HUDEP-2 (cell line): ENCODE data around the gene TSEN2.
A peak's percentile ranks its signal among the peaks of the same experiment; 100 is the strongest.

Experiments
- DNase-seq, 76 experiments: peaks; one replicate each; lab custom pipeline; 2025; ENCODE audit not compliant: unreplicated experiment in 76 of 76; lab: John Stamatoyannopoulos, UW

Gene TSEN2

GRCh38 chr3:12544652-12545472 is 60.6 kb downstream of the TSEN2 start:
- DNase-seq = no peak

GRCh38 chr3:12545473-12545791 is 61.2 kb downstream of the TSEN2 start, which contains the start of gene MKRN2OS:
Gene MKRN2OS (minus strand): TSS chr3:12545499. CDS start chr3:12545464, 35 bp downstream.
- DNase-seq = no peak

GRCh38 chr3:12549971-12550760 is 65.9 kb downstream of the TSEN2 start:
- DNase-seq = no peak

GRCh38 chr3:12553921-12554391 is 69.7 kb downstream of the TSEN2 start:
- peak in 56 of 76 experiments; percentile 6 to 62 (median 30) for DNase-seq

GRCh38 chr3:12556314-12556689 is 72.0 kb downstream of the TSEN2 start:
- peak in 2 of 76 experiments; percentile 21 to 33 for DNase-seq

GRCh38 chr3:12556690-12557472 is 72.6 kb downstream of the TSEN2 start, which contains the start of gene MKRN2:
Gene MKRN2 (plus strand): TSS chr3:12557087. CDS start chr3:12557151, 64 bp downstream.
- DNase-seq = peak in 75 of 76 experiments; percentile 29 to 90 (median 76)

GRCh38 chr3:12557473-12558100 is 73.3 kb downstream of the TSEN2 start:
- peak in 8 of 76 experiments; percentile 8 to 50 (median 18) for DNase-seq

GRCh38 chr3:12558706-12559105 is 74.4 kb downstream of the TSEN2 start:
- no peak for DNase-seq

- no peak for DNase-seq
Measured at GRCh38 chr3:12559520-12559919, 75.2 kb downstream of the TSEN2 start.

- no peak for DNase-seq
Measured at GRCh38 chr3:12560505-12561190, 76.4 kb downstream of the TSEN2 start.

- no peak for DNase-seq
Measured at GRCh38 chr3:12561397-12561796, 77.1 kb downstream of the TSEN2 start.

- no peak for DNase-seq
Measured at GRCh38 chr3:12562451-12562850, 78.2 kb downstream of the TSEN2 start.

GRCh38 chr3:12566976-12567375 is 82.7 kb downstream of the TSEN2 start:
- DNase-seq = no peak

GRCh38 chr3:12568747-12569146 is 84.5 kb downstream of the TSEN2 start:
- no peak for DNase-seq

- peak in 29 of 76 experiments; percentile 3 to 59 (median 17) for DNase-seq
Measured at GRCh38 chr3:12569836-12570235, 85.6 kb downstream of the TSEN2 start.

- DNase-seq = no peak
Measured at GRCh38 chr3:12571986-12572385, 87.7 kb downstream of the TSEN2 start.

GRCh38 chr3:12574131-12574530 is 89.9 kb downstream of the TSEN2 start:
- no peak for DNase-seq

GRCh38 chr3:12574661-12575060 is 90.4 kb downstream of the TSEN2 start:
- DNase-seq = no peak

GRCh38 chr3:12577379-12577778 is 93.1 kb downstream of the TSEN2 start:
- no peak for DNase-seq

GRCh38 chr3:12578742-12579141 is 94.5 kb downstream of the TSEN2 start:
- no peak for DNase-seq
